Thoracic aorta (tissue), 2 donors: Measurements from ENCODE around the gene TAF11L5. TPM values are rescaled to one million over a fixed set of nuclear protein-coding genes. Genes with fewer than 3 reads are reported as not detected.
"Not testable (repeated sequence)": the region's sequence is repeated elsewhere in the genome, so short reads cannot be mapped to it uniquely, and the experiment has no call there.

Experiments used
- ATAC-seq: fragments of 150-250 bp; one replicate; pipeline ENCODE4 v1.8.0; 2017; ENCODE audit warnings: low read depth; ENCODE audit not compliant: insufficient number of reproducible peaks, low FRiP score
- DNase-seq: peaks from one replicate; pipeline ENCODE4 v3.0.0-alpha.2; 2020; ENCODE audit warnings: low spot score
- H3K27ac ChIP-seq, 2 donors: fragments of 200-600 bp; sonication (generic); 1 replicate in 1 of 2; 2 replicates in 1 of 2; pipeline ENCODE4 v1.5.1; 2016; ENCODE audit warnings: mild to moderate bottlenecking in 2 of 2, moderate library complexity in 2 of 2
- H3K27me3 ChIP-seq: fragments of 200-600 bp; sonication (generic); replicated peaks from 2 replicates; pipeline ENCODE4 v1.6.0; 2016; ENCODE audit warnings: mild to moderate bottlenecking; ENCODE audit not compliant: insufficient read depth
- H3K36me3 ChIP-seq: fragments of 200-600 bp; sonication (generic); one replicate; pipeline ENCODE4 v1.5.1; 2016
- H3K4me1 ChIP-seq, 2 donors: fragments of 200-600 bp; sonication (generic); 1 replicate in 1 of 2; 2 replicates in 1 of 2; pipeline versions ENCODE4 v1.5.1 to v1.6.0; 2016; ENCODE audit warnings: low read depth in 2 of 2, mild to moderate bottlenecking in 1 of 2; ENCODE audit not compliant: control insufficient read depth in 1 of 2
- H3K4me3 ChIP-seq: fragments of 200-600 bp; sonication (generic); 2 replicates; pipeline ENCODE4 v1.5.1; 2016; ENCODE audit warnings: mild to moderate bottlenecking
- H3K9me3 ChIP-seq: fragments of 200-600 bp; sonication (generic); 2 replicates; pipeline ENCODE4 v1.5.1; 2016
- total RNA-seq, 2 donors: library from RNA; depleted of rRNA; stranded (reverse); fragments of >200 nt; gene quantifications; one replicate each; pipeline versions ENCODE4 v1.1.0 to v1.2.3, GENCODE V29; 2016
- TF ChIP-seq, protein P1 (sequence below): fragments of 200-600 bp; sonication (generic); IDR thresholded peaks from one replicate; pipeline ENCODE4 v1.5.1; 2019; ENCODE audit warnings: antibody characterized with exemption

The TAF11L5 gene
- total RNA-seq, 2 donors from 2014 or later = not detected

- Histone ChIP-seq H3K4me3 (no peak overlapping the region), H3K27me3 (no peaks in the 10 kb centered on the region), H3K27ac (no peak overlapping the region), H3K36me3 (no peaks in the 10 kb centered on the region), H3K4me1 (no peaks in the 10 kb centered on the region), H3K9me3 (no peaks in the 10 kb centered on the region)
- ATAC-seq (no peak), DNase-seq (no peak)
- TF ChIP-seq, protein P1, sequence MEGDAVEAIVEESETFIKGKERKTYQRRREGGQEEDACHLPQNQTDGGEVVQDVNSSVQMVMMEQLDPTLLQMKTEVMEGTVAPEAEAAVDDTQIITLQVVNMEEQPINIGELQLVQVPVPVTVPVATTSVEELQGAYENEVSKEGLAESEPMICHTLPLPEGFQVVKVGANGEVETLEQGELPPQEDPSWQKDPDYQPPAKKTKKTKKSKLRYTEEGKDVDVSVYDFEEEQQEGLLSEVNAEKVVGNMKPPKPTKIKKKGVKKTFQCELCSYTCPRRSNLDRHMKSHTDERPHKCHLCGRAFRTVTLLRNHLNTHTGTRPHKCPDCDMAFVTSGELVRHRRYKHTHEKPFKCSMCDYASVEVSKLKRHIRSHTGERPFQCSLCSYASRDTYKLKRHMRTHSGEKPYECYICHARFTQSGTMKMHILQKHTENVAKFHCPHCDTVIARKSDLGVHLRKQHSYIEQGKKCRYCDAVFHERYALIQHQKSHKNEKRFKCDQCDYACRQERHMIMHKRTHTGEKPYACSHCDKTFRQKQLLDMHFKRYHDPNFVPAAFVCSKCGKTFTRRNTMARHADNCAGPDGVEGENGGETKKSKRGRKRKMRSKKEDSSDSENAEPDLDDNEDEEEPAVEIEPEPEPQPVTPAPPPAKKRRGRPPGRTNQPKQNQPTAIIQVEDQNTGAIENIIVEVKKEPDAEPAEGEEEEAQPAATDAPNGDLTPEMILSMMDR = no peak
Observed at GRCh38 chr5:17487174-17487512, 37.9 kb upstream of the TAF11L5 start.

DNA sequence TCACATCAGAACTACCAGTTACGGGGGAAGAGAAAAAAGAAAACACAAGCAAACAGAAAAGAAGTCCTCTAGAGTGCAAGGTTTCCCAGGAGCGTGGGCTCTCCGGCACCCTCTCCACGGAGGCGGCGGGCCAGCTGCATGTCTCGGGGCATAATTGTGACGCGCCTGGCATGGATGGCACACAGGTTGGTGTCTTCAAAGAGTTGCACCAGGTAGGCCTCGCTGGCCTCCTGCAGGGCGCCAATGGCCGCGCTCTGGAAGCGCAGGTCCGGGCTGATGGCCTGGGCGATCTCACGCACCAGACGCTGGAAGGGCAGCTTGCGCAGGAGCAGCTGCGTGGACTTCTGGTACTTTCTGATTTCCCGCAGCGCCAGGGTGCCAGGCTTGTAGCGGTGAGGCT, 33.8 kb upstream of the TAF11L5 start:
- not testable (repeated sequence) for ATAC-seq, H3K9me3 ChIP-seq, H3K4me1 ChIP-seq, H3K4me3 ChIP-seq, H3K27me3 ChIP-seq, H3K36me3 ChIP-seq, H3K27ac ChIP-seq, DNase-seq

DNA sequence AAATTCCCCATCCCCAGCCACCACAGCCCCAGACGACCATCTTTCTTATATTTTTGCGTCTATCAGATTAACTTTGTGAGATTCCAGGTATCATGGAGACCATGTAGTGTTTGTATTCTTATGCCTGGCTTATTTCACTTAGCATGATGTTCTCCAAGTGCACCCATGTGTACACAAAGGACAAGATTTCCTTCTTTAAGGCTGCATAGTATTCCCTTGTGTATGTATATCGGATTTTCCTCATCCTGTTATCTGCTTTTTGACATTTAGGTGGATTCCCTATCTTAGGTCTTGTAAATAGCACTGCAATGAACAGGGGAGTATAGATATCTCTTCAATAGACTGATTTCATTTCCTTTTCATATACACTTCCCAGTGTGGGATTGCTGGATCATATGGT, 32.3 kb upstream of the TAF11L5 start:
- H3K27me3 ChIP-seq = no peaks in the 10 kb centered on the region
- no peak overlapping the region for H3K4me3 ChIP-seq
- H3K36me3 ChIP-seq = no peaks in the 10 kb centered on the region
- H3K4me1 ChIP-seq = no peaks in the 10 kb centered on the region
- ATAC-seq (no peak), DNase-seq (no peak)
- TF ChIP-seq, protein P1 = no peak
- H3K9me3 ChIP-seq = no peaks in the 10 kb centered on the region
- H3K27ac ChIP-seq = no peak overlapping the region

DNA sequence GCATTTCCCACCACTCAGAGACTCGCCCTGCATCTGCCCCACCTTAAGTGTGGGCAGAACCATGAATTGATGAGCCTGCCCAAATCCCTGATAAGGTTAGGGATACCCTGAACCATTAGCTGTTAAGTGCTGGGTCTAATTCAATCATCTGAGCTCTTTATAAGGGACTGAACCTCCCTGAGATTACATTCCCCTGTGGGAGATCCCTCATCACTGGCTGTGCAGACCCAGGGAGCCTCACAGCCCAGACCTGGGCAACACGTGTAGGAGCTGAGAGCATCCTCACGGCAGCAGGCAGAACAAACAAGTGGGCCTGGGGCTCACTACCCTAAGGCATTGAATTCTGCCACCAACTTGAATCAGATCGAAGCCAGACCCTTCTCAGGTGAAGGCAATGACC, 27.6 kb upstream of the TAF11L5 start:
- ATAC-seq = no peak

DNA sequence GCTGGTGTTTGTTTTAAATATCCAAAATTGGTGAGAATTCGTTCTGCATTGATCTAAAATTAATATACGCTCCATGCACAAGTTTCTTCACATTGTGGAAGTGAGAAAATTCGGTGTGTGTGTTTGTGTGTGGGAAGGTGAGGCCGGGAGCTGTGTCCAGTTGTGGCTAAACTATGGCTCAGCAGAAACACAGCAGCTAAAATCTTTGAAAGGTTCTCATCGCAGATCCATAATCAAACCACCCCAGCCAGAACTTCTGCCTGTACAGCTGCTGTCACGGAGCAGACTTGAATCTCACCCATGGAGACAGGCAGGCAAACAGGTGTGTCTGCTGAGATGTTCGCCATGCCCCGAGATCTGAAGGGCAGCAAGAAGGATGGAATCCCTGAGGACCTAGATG, 27.1 kb upstream of the TAF11L5 start, which contains the start of gene TAF11L2:
TAF11L2 (plus strand) TSS at position 301 of the 400 bp plus-strand sequence.
- H3K27me3 ChIP-seq, DNase-seq, H3K36me3 ChIP-seq, H3K9me3 ChIP-seq, H3K27ac ChIP-seq, H3K4me1 ChIP-seq, H3K4me3 ChIP-seq, ATAC-seq: not testable (repeated sequence)

More for the DNA sequence above, 27.6 kb upstream of the TAF11L5 start:
- H3K9me3 ChIP-seq = no peaks in the 10 kb centered on the region
- DNase-seq = no peak
- no peak overlapping the region for H3K27ac ChIP-seq
- TF ChIP-seq, protein P1 = no peak
- H3K36me3 ChIP-seq = no peaks in the 10 kb centered on the region
- no peak overlapping the region for H3K4me3 ChIP-seq
- H3K4me1 ChIP-seq = no peaks in the 10 kb centered on the region
- H3K27me3 ChIP-seq = no peaks in the 10 kb centered on the region

DNA sequence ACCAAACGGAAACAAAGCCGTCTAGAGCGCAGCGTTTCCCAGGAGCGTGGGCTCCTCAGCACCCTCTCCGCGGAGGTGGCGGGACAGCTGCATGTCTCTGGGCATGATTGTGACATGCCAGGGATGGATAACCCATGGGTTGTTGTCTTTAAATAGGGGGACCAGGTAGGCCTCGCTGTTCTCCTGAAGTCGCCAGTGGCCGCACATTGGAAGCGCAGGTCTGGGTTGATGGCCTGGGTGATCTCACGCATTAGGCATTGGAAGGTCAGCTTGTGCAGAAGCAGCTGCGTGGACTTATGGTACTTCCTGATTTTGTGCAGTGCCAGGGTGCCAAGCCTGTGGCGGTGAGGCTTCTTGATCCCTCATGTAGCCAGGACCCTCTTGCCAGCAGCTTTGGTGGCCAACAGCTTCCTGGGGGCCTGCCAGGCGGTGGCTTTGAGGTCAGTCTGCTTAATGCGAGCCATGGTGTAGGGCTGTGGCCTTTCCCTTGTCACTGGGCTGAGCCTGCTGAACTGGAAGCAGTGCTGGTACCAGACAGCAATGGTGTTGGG, 13.2 kb upstream of the TAF11L5 start:
- H3K9me3 ChIP-seq = no peaks in the 10 kb centered on the region
- no peak for ATAC-seq
- no peaks in the 10 kb centered on the region for H3K36me3 ChIP-seq
- H3K4me3 ChIP-seq = no peak overlapping the region
- DNase-seq = no peak
- H3K27me3 ChIP-seq = no peaks in the 10 kb centered on the region
- H3K27ac ChIP-seq = no peak overlapping the region
- no peaks in the 10 kb centered on the region for H3K4me1 ChIP-seq
- TF ChIP-seq, protein P1 = no peak

DNA sequence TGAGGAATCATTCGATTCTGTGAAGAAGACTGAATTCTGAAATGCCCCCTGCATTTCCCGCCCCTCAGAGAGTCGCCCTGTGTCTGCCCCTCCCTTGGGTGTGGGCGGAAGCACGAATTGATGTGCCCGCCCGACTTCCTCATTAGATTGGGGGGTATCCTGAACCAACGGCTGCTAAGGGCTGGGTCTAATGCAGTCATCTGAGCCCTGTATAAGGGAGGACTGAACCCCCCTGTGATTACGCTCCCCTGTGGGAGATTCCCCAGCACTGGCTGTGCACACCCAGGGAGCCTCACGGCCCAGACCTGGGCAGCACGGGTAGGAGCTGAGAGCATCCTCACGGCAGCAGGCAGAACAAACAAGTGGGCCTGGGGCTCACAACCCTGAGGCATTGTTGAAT, 7.5 kb upstream of the TAF11L5 start:
- not testable (repeated sequence) for H3K4me3 ChIP-seq, ATAC-seq, DNase-seq, H3K9me3 ChIP-seq, H3K27me3 ChIP-seq, H3K27ac ChIP-seq, H3K36me3 ChIP-seq, H3K4me1 ChIP-seq

DNA sequence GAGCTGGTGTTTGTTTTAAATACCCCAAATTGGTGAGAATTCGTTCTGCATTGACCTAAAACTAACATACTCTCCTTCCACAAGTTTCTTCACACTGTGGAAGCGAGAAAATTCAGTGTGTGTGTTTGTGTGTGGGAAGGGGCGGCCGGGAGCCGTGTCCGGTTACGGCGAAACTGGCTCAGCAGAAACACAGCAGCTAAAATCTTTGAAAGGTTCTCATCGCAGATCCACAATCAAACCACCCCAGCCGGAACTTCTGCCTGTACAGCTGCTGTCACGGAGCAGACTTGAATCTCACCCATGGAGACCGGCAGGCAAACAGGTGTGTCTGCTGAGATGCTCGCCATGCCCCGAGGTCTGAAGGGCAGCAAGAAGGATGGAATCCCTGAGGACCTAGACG, 7.0 kb upstream of the TAF11L5 start, which contains the start of gene TAF11L3:
TAF11L3 (plus strand) TSS at position 301 of the 400 bp plus-strand sequence.
- H3K9me3 ChIP-seq, H3K27me3 ChIP-seq, H3K27ac ChIP-seq, ATAC-seq, H3K4me3 ChIP-seq, DNase-seq, H3K36me3 ChIP-seq, H3K4me1 ChIP-seq: not testable (repeated sequence)

GRCh38 chr5:17519508-17519907, 5.5 kb upstream of the TAF11L5 start:
- H3K4me1 ChIP-seq, H3K4me3 ChIP-seq, H3K9me3 ChIP-seq, ATAC-seq, DNase-seq, H3K27me3 ChIP-seq, H3K36me3 ChIP-seq, H3K27ac ChIP-seq: not testable (repeated sequence)
